Spinal cord (tissue), 10 donors: ENCODE data around the gene DALRD3. TPM values are rescaled to one million over a fixed set of nuclear protein-coding genes. Genes with fewer than 3 reads are reported as not detected.
A peak's percentile ranks its signal among the peaks of the same experiment; 100 is the strongest.

Experiments used
- DNase-seq, 6 donors: peaks; one replicate each; pipeline versions ENCODE4 v3.0.0 to v3.0.0-alpha.2; 2013 to 2015; ENCODE audit warnings: low spot score in 6 of 6, low read depth in 4 of 6
- H3K27ac ChIP-seq: one replicate; pipeline ENCODE4 v1.5.1; 2013; ENCODE audit warnings: low read depth, low read length, control low read depth
- H3K27me3 ChIP-seq: one replicate; pipeline ENCODE4 v1.6.1; 2013; ENCODE audit warnings: low read length; ENCODE audit not compliant: control insufficient read depth, insufficient read depth
- H3K36me3 ChIP-seq: one replicate; pipeline ENCODE4 v1.6.1; 2013; ENCODE audit warnings: low read length; ENCODE audit not compliant: control insufficient read depth, insufficient read depth
- H3K4me1 ChIP-seq: one replicate; pipeline ENCODE4 v1.6.1; 2013; ENCODE audit warnings: low read length; ENCODE audit not compliant: control insufficient read depth, insufficient read depth
- H3K4me3 ChIP-seq: one replicate; pipeline ENCODE4 v1.5.1; 2013; ENCODE audit warnings: low read depth, low read length, control low read depth
- H3K9me3 ChIP-seq: one replicate; pipeline ENCODE4 v1.6.1; 2013; ENCODE audit warnings: low read length; ENCODE audit not compliant: control insufficient read depth, insufficient read depth
- WGBS: methylation state at CpG from one replicate; pipeline ENCODE4 v1.1.5; 2013; ENCODE audit warnings: missing lambda C conversion rate; ENCODE audit not compliant: insufficient coverage; 5-methylcytosine and 5-hydroxymethylcytosine counted together
- polyA plus RNA-seq, 2 donors: library from polyadenylated mRNA; unstranded; fragments of 120-200 nt; gene quantifications; one replicate each; pipeline ENCODE4 v1.2.1, GENCODE V29; 2013; ENCODE audit not compliant: insufficient read length in 2 of 2
- total RNA-seq, 2 donors: library from RNA; depleted of rRNA in 1 of 2; stranded (reverse); fragments of 120-200 nt in 1 of 2; fragments of >200 nt in 1 of 2; gene quantifications; one replicate each; pipeline versions ENCODE4 v1.2.3 to v1.2.4, GENCODE V29; 2013 to 2014
- donor health status: healthy.

Gene DALRD3
- total and polyA plus RNA-seq, 4 donors, result 35.7 to 85.7 (median 67.5) TPM

DNA sequence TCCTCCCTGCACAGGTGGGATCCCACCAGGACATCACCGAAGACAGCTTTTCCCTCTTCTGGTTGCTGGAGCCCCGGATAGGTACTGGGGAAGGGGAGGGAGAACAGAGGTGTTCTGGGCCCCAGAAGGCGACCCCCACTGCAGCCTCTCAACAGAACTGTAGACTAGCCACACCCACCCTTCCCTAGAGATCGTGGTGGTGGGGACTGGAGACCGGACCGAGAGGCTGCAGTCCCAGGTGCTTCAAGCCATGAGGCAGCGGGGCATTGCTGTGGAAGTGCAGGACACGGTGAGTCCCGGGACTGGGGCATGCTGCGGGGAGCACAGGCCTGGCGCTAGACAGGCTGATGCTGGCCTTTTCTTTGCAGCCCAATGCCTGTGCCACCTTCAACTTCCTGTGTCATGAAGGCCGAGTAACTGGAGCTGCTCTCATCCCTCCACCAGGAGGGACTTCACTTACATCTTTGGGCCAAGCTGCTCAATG lies 4.3 kb upstream of the DALRD3 start:
- Histone ChIP-seq H3K4me3 (peak overlapping the region; percentile 93), H3K27ac (no peak overlapping the region), H3K9me3 (no peaks in the 10 kb centered on the region), H3K4me1 (peaks cover 42% of the 10 kb centered on the region), H3K36me3 (peaks cover 51% of the 10 kb centered on the region), H3K27me3 (no peaks in the 10 kb centered on the region)
- WGBS, result 34% methylated on average over 9 of the region's 12 CpGs
- DNase-seq, result peak in 1 of 6 donors; percentile 1

GRCh38 chr3:49021813-49022687 lies 3.7 kb upstream of the DALRD3 start, which contains the start of gene NDUFAF3:
NDUFAF3 (plus strand) TSS chr3:49022121; CDS start chr3:49022145, 24 bp downstream.
- H3K27me3 ChIP-seq, result no peaks in the 10 kb centered on the region
- H3K27ac ChIP-seq, result peak within 1 kb of the TSS; percentile 97
- peak within 1 kb of the TSS; percentile 93 for H3K4me3 ChIP-seq
- WGBS, result under 1% methylated on average over 81 of the region's 83 CpGs
- H3K36me3 ChIP-seq, result peaks cover 46% of the 10 kb centered on the region
- H3K4me1 ChIP-seq, result peaks cover 46% of the 10 kb centered on the region
- peak in 5 of 6 donors; percentile 81 to 97 (median 90) for DNase-seq
- H3K9me3 ChIP-seq, result no peaks in the 10 kb centered on the region

DNA sequence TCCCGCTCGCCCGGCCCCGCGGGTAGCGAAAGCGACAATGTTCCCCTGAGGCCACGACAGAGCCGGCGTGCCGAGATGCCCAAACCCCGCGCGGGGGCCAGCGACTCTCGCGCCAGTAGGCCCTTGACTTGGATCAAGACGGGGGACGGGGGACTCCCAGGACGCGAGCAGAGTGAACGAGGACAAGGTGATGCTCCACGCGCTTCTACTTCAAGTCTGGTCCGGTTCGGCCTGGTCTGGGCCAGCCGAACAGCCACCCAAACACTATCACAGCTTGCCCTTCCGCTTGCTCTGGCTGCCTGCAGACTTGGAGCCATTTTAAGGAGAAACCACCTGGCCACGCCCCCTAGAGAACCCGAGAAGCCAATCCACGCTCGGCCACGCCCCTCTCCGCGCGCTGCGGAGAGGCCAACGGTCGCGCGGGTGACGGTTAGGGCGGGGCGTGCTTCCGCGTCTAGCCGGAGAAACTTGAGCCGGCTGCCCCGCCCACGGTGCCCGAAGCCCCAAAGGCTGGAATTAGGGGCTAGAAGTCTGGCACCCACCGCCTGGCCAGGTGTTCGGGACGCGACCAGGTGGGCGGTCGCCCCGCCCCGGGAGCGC lies 2.9 kb upstream of the DALRD3 start:
- Histone ChIP-seq H3K4me1 (peaks cover 52% of the 10 kb centered on the region), H3K27ac (peak overlapping the region; percentile 97), H3K9me3 (no peaks in the 10 kb centered on the region), H3K36me3 (peaks cover 44% of the 10 kb centered on the region), H3K4me3 (peak overlapping the region; percentile 93), H3K27me3 (no peaks in the 10 kb centered on the region)
- peak; percentile 91 to 99 (median 97) for DNase-seq
- WGBS, result under 1% methylated on average over 60 of the region's 60 CpGs

DNA sequence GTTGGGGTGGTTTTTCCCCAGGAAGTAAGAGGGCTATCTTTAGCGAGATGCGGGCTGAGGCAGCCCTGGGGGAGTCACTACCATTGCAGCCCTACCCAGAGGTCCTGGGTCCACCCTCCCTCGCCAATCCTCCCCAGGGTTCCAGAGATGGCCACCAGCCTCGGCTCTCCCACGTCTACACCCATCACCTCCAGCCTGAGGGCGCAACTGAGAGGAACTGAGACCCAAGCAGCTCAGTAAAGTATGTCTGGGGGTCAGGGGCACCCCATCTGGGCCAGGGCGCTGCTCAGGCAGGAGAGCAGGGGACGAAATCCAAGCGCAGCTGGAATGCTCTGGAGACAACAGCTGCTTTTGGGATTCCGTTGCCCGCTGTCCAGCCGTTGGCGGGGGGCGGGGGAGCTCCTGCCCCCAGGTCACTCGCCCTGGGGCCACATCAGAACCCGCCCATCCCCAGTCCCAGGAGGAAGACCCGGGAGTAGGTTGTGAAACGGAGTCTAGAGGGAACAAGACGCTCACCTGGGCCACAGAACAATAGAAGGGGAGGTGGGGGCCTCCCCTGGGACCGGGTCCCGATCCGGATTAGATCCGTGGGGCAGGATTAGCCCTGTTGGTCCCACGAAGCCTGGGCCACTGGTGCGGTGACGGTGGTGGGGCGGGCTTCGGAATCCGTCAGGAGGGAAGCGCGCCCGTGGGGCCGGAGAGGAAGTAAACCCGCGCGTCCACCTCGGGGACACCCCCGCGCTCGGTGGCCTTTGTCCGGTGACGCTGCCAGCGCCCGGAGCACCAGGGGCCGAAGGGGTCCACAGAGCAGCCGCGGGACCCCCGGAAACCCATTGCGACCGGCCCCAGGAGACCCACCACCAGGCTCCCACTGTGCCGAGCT lies 2.2 kb upstream of the DALRD3 start:
- DNase-seq, result no peak
- Histone ChIP-seq H3K27me3 (no peaks in the 10 kb centered on the region), H3K36me3 (peaks cover 44% of the 10 kb centered on the region), H3K27ac (peak overlapping the region; percentile 97), H3K4me1 (peaks cover 52% of the 10 kb centered on the region), H3K9me3 (no peaks in the 10 kb centered on the region), H3K4me3 (peak overlapping the region; percentile 93)
- WGBS, result 2% methylated on average over 45 of the region's 51 CpGs

- H3K27me3 ChIP-seq, result no peaks in the 10 kb centered on the region
- H3K9me3 ChIP-seq, result no peaks in the 10 kb centered on the region
- peak overlapping the region; percentile 93 for H3K4me3 ChIP-seq
- H3K36me3 ChIP-seq, result peaks cover 44% of the 10 kb centered on the region
- H3K4me1 ChIP-seq, result peaks cover 52% of the 10 kb centered on the region
- H3K27ac ChIP-seq, result no peak overlapping the region
- WGBS, result 59% methylated on average over 12 of the region's 12 CpGs
- DNase-seq, result no peak
Measured at GRCh38 chr3:49019941-49020329, 1.6 kb upstream of the DALRD3 start.

DNA sequence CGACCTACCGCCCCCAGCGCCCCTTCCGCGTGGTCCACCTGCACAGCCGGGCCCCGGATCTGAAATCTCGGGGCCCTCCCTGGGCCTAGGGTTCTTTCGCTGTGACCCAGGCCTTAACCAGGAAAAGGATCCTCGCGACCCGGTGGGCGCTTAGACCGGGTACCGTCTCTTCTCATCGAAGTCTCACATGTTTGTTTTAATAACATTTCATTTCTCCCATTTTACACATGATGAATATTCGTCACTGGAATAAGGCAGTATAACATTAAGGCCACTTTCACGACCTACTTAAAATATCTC lies 277 bp upstream of the DALRD3 start:
- no peak for DNase-seq
- H3K4me3 ChIP-seq, result peak overlapping the region; percentile 72
- no peaks in the 10 kb centered on the region for H3K27me3 ChIP-seq
- peaks cover 44% of the 10 kb centered on the region for H3K36me3 ChIP-seq
- H3K9me3 ChIP-seq, result no peaks in the 10 kb centered on the region
- peaks cover 56% of the 10 kb centered on the region for H3K4me1 ChIP-seq
- WGBS, result under 1% methylated on average over 9 of the region's 18 CpGs
- peak overlapping the region; percentile 61 for H3K27ac ChIP-seq

GRCh38 chr3:49017229-49017970 lies 980 bp downstream of the DALRD3 start:
- no peak overlapping the region for H3K27ac ChIP-seq
- H3K36me3 ChIP-seq, result peaks cover 47% of the 10 kb centered on the region
- 8% methylated on average over 22 of the region's 23 CpGs for WGBS
- H3K9me3 ChIP-seq, result no peaks in the 10 kb centered on the region
- H3K4me1 ChIP-seq, result peaks cover 48% of the 10 kb centered on the region
- DNase-seq, result no peak
- H3K27me3 ChIP-seq, result no peaks in the 10 kb centered on the region
- peak overlapping the region; percentile 72 for H3K4me3 ChIP-seq

DNA sequence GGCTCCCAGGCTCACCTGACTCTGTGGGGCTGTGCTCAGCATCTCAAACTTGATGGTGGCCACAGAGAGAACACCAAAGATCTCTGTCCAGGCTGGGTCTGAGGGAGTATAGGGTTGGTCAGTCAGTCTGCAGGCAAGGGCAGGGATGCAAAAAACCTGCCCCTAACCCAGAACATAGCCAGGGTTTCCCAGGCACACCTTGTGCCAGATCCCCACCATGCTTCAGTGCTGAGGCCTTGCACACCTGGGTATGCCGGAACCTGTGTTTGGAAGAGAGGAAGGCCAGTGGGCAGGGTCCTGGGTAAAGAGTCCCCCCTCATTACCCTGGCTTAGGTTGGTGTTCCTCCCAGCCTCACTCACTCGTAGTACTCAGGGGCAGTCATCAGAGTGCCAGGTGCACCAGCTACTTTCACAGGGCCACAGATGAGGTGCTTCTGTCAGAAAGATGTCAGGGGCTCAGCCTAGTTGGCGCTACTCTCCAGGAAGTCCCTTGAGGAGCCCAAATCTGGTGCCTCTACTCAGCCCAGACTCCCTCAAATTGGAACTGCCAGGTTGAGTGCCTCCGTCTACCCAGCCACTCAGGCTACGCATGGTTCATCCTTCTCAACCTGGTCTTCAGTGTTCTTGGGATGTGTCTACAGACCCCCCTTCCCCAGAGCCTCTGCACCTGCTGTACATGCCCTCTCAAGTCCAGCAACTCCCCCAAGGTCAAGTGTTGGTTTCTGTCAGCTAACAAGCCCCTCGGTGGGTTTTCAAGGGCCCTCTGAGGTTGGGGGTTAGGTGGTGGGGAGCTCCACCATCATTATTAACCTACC lies 1.8 kb downstream of the DALRD3 start:
- H3K9me3 ChIP-seq, result no peaks in the 10 kb centered on the region
- H3K27ac ChIP-seq, result no peak overlapping the region
- WGBS, result 89% methylated on average over 5 of the region's 6 CpGs
- H3K36me3 ChIP-seq, result peaks cover 55% of the 10 kb centered on the region
- no peaks in the 10 kb centered on the region for H3K27me3 ChIP-seq
- no peak overlapping the region for H3K4me3 ChIP-seq
- DNase-seq, result no peak
- peaks cover 47% of the 10 kb centered on the region for H3K4me1 ChIP-seq
